Measurements from ENCODE around the gene COPS6. TPM values are rescaled to one million over a fixed set of nuclear protein-coding genes. Genes with fewer than 3 reads are reported as not detected.
"Not testable (repeated sequence)": the region's sequence is repeated elsewhere in the genome, so short reads cannot be mapped to it uniquely, and the experiment has no call there.

The COPS6 gene
- total RNA-seq, 1 donor from 2014 or later: 79.3 TPM

DNA sequence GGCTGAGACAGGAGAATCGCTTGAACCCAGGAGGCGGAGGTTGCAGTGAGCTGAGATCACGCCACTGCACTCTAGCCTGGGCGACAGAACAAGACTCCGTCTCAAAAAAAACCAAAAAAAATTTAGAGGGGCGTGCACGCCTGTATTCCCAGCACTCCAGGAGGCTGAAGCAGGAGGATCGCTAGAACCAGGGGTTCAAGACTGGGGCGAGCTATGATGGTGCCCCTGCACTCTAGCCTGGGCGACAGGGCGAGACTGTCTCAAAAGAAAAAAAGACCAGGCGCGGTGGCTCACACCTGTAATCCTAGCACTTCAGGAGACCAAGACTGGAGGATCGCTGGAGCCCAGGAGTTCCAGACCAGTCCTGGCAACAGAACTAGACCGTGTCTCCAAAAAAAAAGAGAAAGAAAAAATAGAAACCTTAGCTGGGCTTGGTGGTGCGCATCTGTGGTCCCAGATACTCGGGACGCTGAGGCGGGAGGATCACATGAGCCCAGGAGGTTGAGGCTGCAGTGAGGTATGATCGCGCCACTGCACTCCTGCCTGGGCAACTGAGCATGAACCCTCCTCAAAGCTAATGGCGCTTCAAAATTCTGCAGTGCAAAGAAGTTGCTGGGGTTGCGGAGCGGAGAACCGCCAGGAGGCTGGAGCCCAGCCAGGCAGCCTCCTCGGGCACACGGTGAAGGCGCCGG is 37.6 kb downstream of the COPS6 start:
- no peak for DNase-seq (ENCODE audit: low read depth in 2 of 2)

DNA sequence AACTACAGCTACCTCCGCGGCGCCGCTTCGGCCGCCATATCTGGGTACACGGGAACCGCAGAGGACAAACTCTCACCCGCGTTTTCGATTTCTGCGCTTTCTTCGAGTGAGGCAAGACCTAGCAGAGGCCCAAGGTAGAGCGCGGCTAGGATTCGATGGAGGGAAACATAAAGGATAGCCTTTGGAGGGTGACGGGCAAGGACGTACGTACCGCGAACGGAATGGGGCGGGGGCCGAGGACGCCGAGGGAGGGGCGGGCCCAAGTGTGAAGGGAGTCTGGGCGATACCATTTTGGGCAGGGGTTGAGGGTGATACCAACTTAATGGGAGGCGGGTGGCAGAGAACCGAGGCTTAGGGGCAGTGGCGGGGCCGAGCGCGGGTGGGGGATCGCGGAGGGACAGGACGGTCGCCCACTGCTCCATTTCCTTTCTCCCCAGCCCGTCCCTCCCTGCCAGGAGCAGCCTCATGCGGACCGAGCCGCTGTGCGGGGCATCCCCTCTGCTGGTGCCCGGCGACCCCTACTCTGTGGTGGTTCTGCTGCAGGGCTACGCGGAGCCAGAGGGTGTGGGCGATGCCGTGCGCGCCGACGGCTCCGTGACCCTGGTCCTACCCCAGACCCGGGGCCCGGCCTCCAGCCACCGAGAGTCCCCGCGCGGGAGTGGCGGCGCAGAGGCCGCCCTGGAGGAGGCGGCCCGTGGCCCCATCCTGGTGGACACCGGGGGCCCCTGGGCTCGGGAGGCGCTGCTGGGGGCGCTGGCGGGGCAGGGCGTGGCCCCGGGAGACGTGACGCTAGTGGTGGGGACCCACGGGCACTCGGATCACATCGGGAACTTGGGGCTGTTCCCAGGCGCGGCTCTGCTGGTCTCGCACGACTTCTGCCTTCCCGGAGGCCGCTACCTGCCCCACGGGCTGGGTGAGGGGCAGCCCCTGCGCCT is 38.4 kb downstream of the COPS6 start, which contains the start of gene MBLAC1:
TSS of gene MBLAC1 (plus strand) at position 37 of the 935 bp plus-strand sequence. CDS start at position 466, 429 bp downstream.
- peak; percentile 82 to 94 for DNase-seq (ENCODE audit: low read depth in 2 of 2)

DNA sequence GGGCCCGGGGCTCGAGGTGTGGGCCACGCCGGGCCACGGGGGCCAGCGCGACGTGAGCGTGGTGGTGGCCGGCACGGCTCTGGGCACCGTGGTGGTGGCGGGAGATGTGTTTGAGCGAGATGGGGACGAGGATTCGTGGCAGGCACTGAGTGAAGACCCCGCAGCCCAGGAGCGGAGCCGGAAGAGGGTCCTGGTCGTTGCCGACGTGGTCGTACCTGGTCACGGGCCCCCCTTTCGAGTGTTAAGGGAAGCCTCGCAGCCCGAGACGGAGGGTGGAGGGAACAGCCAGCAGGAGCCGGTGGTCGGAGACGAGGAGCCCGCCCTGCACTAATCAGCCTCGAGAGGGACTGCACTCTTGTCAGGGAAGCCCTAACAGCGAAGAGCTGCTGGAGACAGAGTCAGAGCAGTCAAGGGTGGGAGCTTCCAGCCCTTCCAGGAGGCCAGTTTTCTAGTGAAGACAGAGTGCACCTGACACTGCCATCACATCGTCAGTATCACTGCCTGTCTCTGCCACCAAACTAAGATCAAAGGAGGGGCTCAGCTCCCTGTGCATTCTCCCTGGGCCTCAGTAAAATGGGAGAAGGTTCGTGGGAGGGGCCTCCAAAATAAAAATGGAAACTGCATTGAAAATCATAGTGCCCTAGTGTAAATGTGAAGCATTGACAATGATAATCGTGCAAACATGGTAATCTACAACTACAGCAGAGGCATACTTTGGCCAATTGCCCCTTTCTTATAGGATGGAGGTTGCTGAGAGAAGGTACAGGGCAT is 39.3 kb downstream of the COPS6 start:
- DNase-seq (ENCODE audit: low read depth in 2 of 2): peak in 1 of 2 donors; percentile 16

DNA sequence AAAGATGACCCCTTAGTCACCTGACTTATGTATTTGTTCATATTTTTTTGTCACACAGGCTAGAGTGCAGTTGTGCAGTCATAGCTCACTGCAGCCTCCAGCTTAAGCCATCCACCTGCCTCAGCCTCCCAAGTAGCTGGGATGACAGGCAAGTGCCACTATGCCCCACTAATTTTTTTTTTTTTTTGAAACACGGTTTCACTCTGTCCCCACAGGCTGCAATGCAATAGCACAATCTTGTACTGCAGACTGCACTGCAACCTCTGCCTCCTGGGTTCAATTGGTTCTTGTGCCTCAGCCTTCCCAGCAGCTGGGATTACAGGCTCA is 39.8 kb downstream of the COPS6 start:
- no peak for DNase-seq (ENCODE audit: low read depth in 2 of 2)

DNA sequence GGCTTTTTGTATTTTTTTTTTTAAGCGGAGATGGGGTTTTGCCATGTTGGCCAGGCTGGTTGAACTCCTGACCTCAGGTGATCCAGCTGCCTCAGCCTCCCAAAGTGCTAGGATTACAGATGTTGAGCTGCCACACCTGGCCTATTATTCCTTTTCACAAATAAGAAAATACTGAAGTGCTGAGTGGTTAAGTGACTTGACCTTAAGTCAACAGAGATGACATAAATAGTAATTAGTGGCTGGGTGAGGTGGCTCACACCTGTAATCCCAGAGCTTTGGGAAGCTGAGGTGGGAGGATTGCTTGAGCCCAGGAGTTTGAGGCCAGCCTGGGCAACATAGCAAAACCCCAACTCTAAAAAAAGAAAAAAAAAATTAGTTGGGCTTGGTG is 41.4 kb downstream of the COPS6 start:
- not testable (repeated sequence) for DNase-seq (ENCODE audit: low read depth in 2 of 2)

DNA sequence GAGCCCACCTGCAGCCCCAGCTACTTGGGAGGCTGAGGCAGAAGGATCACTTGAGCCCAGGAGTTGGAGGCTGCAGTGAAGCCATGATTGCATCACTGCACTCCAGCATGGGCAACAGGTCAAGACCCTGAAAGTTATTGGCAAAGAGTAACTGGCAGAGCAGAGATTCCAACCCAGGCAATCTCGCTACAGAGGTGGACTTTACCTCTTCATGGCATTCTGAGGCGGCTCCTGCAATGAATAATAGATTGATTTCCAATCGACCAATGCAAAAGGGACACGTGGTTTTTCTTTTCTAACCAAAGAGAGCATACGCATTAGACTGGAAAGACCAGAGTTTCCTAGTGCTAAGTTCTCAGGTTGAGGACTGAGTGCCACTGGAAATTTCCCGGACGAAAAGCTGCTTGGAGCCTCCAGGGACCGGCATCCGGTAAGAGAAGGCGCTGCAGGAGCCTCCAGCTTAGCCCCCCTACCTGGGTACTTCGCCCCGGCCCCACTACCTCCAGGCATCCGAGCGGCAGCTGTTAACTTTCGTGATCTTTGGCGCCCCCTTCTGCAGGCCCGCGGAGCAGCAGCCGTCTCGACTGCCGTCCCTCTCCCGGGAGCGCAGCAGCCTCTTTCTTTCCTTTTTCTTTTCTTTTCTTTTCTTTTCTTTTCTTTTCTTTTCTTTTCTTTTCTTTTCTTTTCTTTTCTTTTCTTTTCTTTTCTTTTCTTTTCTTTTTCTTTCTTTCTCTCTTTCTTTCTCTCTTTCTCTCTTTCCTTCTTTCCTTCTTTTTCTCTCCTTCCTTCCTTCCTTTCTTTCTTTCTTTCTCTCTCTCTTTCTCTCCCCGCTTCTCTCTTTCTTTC is 42.1 kb downstream of the COPS6 start:
- DNase-seq (ENCODE audit: low read depth in 2 of 2): peak in 1 of 2 donors; percentile 56

DNA sequence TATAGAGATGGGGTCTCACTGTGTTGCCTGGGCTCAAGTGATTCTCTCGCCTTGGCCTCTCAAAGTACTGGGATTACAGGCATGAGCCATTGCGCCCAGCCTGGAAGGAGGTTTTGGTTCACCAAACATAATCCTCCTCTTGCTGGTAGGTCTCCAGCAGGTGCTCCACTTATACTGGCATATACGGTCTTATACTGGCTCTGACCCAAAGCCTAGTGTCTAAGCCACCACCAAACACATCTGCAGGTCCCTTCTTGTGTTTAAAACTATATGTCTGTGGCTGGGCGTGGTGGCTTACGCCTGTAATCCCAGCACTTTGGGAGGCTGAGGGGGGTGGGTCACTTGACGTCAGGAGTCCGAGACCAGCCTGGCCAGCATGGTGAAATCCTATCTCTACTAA is 43.4 kb downstream of the COPS6 start:
- DNase-seq (ENCODE audit: low read depth in 2 of 2): no peak

DNA sequence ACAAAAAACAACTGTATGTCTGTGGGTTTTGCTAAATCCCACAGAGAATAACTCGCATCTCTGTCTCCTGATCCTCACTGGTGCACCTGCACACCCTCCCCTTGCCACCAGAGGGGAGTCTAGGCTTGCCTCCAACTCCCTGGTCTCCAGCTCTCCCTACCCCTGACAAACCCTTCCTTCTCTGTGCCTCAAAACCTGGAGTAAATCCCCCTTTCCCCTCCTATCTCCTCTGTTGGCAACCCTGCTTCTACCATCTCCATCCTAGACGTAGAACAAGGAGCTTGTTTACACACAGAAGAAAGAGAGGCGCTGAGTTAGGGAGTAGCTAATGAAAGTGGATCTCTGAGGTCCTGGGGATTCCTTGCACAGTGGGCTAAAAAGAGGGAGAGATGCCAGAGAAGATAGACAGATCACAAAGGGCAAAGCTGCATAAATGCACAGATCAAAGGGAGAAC is 44.0 kb downstream of the COPS6 start:
- DNase-seq (ENCODE audit: low read depth in 2 of 2): peak; percentile 53 to 72

DNA sequence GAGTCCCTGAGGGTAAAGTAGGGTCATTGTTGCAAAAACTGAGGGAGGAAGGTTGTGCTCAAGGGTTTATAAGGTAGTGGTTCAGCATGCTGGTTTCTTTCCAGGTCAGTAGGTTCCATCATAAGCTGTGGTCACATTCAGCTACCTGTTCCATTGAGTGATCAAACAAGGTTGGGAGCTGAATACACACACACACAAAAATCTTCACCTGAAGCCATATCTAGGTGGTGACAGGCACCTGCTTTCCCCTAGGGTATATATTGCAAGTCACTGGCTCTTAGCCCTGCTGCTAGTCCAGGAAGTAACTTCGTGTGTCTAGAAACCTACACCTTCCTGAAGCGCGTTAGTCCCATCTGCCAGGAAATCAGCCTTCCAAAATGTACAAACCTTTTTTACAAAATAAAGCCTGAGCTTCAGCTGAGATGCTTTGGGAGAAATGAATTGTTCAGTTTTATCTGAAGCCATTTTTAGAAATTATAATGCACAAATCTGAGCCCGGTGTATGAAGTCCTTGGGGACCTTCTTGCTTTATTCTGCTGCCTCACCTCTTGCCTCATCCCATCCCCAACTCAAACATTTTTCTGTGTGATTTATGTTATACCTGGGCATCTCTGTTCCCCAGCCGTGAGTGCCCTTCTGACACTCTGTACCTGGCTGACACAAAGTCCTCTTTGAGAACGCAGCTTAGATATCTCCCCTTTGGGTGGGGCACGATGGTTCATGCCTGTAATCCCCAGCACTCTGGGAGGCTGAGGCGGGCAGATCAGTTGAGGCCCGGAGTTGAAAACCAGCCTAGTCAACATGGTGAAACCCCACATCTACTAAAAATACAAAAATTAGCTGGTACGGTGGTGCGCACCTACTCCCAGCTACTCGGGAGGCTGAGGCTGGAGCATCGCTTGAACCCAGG is 49.3 kb downstream of the COPS6 start:
- no peak for DNase-seq (ENCODE audit: low read depth in 2 of 2)

DNA sequence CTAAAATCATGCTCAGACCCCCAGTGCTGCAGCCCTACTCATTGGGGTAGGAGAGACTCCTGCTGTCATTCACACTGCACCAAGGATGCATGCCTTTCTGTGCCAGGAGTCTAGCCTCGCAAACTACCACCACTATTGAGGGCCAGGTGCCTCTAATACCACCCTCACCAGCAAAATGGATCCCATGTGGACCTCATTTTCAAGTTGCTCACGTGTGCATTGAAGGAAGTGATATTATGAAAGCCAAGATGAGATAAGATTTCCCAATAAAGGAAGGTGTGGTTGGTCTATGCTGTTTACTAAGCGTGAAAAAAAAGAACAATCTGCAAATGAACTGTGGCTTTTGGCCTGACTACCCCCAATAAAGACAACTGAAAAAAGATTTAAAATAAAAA is 52.8 kb downstream of the COPS6 start:
- DNase-seq (ENCODE audit: low read depth in 2 of 2): no peak

Other genes starting within 250 kb of the COPS6 start
- 0.13 TPM in 1 of 2 replicates, not detected in the other for gene OR2AE1, start 211.9 kb upstream of the COPS6 start, total RNA-seq
- gene TRIM4, start 169.4 kb upstream of the COPS6 start, total RNA-seq: 14.6 and 19.3 TPM in 2 replicates
- 0.26 and 0.63 TPM in 2 replicates for gene GJC3, start 159.3 kb upstream of the COPS6 start, total RNA-seq
- gene AZGP1, start 112.9 kb upstream of the COPS6 start, total RNA-seq: not detected in 2 replicates
- gene ZKSCAN1, start 73.4 kb upstream of the COPS6 start, total RNA-seq: 21.7 and 30.7 TPM in 2 replicates
- 5.4 and 6.2 TPM in 2 replicates for gene ZSCAN21, start 39.2 kb upstream of the COPS6 start, total RNA-seq
- 22.5 and 30.1 TPM in 2 replicates for gene ZNF3, start 7.2 kb upstream of the COPS6 start, total RNA-seq
- 54.0 and 106 TPM in 2 replicates for gene MCM7, start 12.4 kb downstream of the COPS6 start, total RNA-seq
- 12.3 and 16.8 TPM in 2 replicates for gene AP4M1, start 12.7 kb downstream of the COPS6 start, total RNA-seq
- gene TAF6, start 30.4 kb downstream of the COPS6 start, total RNA-seq: 21.6 and 25.8 TPM in 2 replicates
- 24.4 and 26.2 TPM in 2 replicates for gene CNPY4, start 30.7 kb downstream of the COPS6 start, total RNA-seq
- gene MBLAC1, start 38.0 kb downstream of the COPS6 start, total RNA-seq: 2.1 and 2.2 TPM in 2 replicates
- 84.2 and 112 TPM in 2 replicates for gene LAMTOR4, start 59.9 kb downstream of the COPS6 start, total RNA-seq
- 4.4 and 5.8 TPM in 2 replicates for gene TRAPPC14, start 69.8 kb downstream of the COPS6 start, total RNA-seq
- 0.13 TPM in 2 replicates for gene GAL3ST4, start 79.6 kb downstream of the COPS6 start, total RNA-seq
- 1.9 and 2.8 TPM in 2 replicates for gene GPC2, start 88.4 kb downstream of the COPS6 start, total RNA-seq
- 0.13 and 0.38 TPM in 2 replicates for gene STAG3, start 88.9 kb downstream of the COPS6 start, total RNA-seq
- not detected in 2 replicates for gene PVRIG, start 131.0 kb downstream of the COPS6 start, total RNA-seq
- not detected in 2 replicates for gene SPDYE3, start 218.7 kb downstream of the COPS6 start, total RNA-seq

Data from dermis microvascular lymphatic vessel endothelial cell (primary cell).